ENCODE results near the gene SOWAHA. TPM values are rescaled to one million over a fixed set of nuclear protein-coding genes. Genes with fewer than 3 reads are reported as not detected.

The SOWAHA gene
- total RNA-seq, 2 donors from 2014 or later: 4.1 to 16.7 TPM

- no peaks in the 10 kb centered on the region for H3K9me3 ChIP-seq
- no peaks in the 10 kb centered on the region for H3K27me3 ChIP-seq (replicated peaks; ENCODE audit: insufficient read depth)
- WGBS: 43% methylated on average over 1 of the region's 1 CpG
- H3K4me1 ChIP-seq (replicated peaks): peaks cover 6% of the 10 kb centered on the region
- intact Hi-C loops (cut with DNase I): loop anchor here (5.0 to 10.0 kb wide), 3 partner anchors 233 to 439 kb away; partner anchors contain the start of gene HSPA4
- DNase-seq (ENCODE audit: low spot score): no peak
- TF ChIP-seq POLR2AphosphoS5 (IDR thresholded peaks at IDR 0.05) (no peak), POLR2A (IDR thresholded peaks at IDR 0.05) (no peak)
- TF ChIP-seq, protein P1, sequence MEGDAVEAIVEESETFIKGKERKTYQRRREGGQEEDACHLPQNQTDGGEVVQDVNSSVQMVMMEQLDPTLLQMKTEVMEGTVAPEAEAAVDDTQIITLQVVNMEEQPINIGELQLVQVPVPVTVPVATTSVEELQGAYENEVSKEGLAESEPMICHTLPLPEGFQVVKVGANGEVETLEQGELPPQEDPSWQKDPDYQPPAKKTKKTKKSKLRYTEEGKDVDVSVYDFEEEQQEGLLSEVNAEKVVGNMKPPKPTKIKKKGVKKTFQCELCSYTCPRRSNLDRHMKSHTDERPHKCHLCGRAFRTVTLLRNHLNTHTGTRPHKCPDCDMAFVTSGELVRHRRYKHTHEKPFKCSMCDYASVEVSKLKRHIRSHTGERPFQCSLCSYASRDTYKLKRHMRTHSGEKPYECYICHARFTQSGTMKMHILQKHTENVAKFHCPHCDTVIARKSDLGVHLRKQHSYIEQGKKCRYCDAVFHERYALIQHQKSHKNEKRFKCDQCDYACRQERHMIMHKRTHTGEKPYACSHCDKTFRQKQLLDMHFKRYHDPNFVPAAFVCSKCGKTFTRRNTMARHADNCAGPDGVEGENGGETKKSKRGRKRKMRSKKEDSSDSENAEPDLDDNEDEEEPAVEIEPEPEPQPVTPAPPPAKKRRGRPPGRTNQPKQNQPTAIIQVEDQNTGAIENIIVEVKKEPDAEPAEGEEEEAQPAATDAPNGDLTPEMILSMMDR (IDR thresholded peaks at IDR 0.05): no peak
- H3K27ac ChIP-seq: no peak overlapping the region
- H3K4me3 ChIP-seq: no peak overlapping the region
- no peaks in the 10 kb centered on the region for H3K36me3 ChIP-seq
Measured at GRCh38 chr5:132821791-132822190, 8.7 kb downstream of the SOWAHA start.

GRCh38 chr5:132822650-132823480, 9.8 kb downstream of the SOWAHA start:
- intact Hi-C loops (cut with DNase I): loop anchor here (5.0 to 10.0 kb wide), 3 partner anchors 232 to 441 kb away; partner anchors contain the start of gene HSPA4
- Histone ChIP-seq H3K9me3 (no peaks in the 10 kb centered on the region), H3K27ac (peak overlapping the region in 1 of 2 donors; percentile 31), H3K27me3 (replicated peaks; ENCODE audit: insufficient read depth) (no peaks in the 10 kb centered on the region), H3K4me3 (no peak overlapping the region), H3K36me3 (no peaks in the 10 kb centered on the region), H3K4me1 (replicated peaks) (peaks cover 9% of the 10 kb centered on the region)
- WGBS: 45% methylated on average over 50 of the region's 68 CpGs
- DNase-seq (ENCODE audit: low spot score): no peak
- TF ChIP-seq POLR2AphosphoS5 (IDR thresholded peaks at IDR 0.05) (no peak), POLR2A (IDR thresholded peaks at IDR 0.05) (no peak)
- TF ChIP-seq, protein P1 (IDR thresholded peaks at IDR 0.05): peak in 1 of 4 experiments; percentile 4

- H3K9me3 ChIP-seq: no peaks in the 10 kb centered on the region
- DNase-seq (ENCODE audit: low spot score): no peak
- WGBS: 87% methylated on average over 7 of the region's 7 CpGs
- peaks cover 9% of the 10 kb centered on the region for H3K4me1 ChIP-seq (replicated peaks)
- intact Hi-C loops (cut with DNase I): loop anchor here (5.0 to 10.0 kb wide), 3 partner anchors 231 to 441 kb away; partner anchors contain the start of gene HSPA4
- peak overlapping the region in 1 of 2 donors; percentile 31 for H3K27ac ChIP-seq
- TF ChIP-seq POLR2AphosphoS5 (IDR thresholded peaks at IDR 0.05) (no peak), POLR2A (IDR thresholded peaks at IDR 0.05) (no peak)
- TF ChIP-seq, protein P1 (IDR thresholded peaks at IDR 0.05): no peak
- H3K36me3 ChIP-seq: no peaks in the 10 kb centered on the region
- H3K27me3 ChIP-seq (replicated peaks; ENCODE audit: insufficient read depth): no peaks in the 10 kb centered on the region
- H3K4me3 ChIP-seq: no peak overlapping the region
Measured at GRCh38 chr5:132823481-132824050, 10.5 kb downstream of the SOWAHA start.

- intact Hi-C loops (cut with DNase I): loop anchor here (5.0 to 10.0 kb wide), 3 partner anchors 230 to 442 kb away; partner anchors contain the start of gene HSPA4
- TF ChIP-seq POLR2A (IDR thresholded peaks at IDR 0.05) (no peak), POLR2AphosphoS5 (IDR thresholded peaks at IDR 0.05) (no peak)
- TF ChIP-seq, protein P1 (IDR thresholded peaks at IDR 0.05): no peak
- Histone ChIP-seq H3K27me3 (replicated peaks; ENCODE audit: insufficient read depth) (no peaks in the 10 kb centered on the region), H3K4me3 (no peak overlapping the region), H3K4me1 (replicated peaks) (peaks cover 13% of the 10 kb centered on the region), H3K36me3 (no peaks in the 10 kb centered on the region), H3K27ac (no peak overlapping the region), H3K9me3 (no peaks in the 10 kb centered on the region)
- DNase-seq (ENCODE audit: low spot score): no peak
- 100% methylated on average over 3 of the region's 3 CpGs for WGBS
Measured at GRCh38 chr5:132824426-132824825, 11.3 kb downstream of the SOWAHA start.

All from prostate gland (tissue), 2 donors.